Cerebellar nuclear complex (tissue), 1 donor: ENCODE results near the gene TMEM170A.
"Not testable (repeated sequence)": the region's sequence is repeated elsewhere in the genome, so short reads cannot be mapped to it uniquely, and the experiment has no call there.

Experiments
- DNase-seq, 2 experiments: peaks; one replicate each; lab custom pipeline; 2025; lab: John Stamatoyannopoulos, UW

Gene TMEM170A

GRCh38 chr16:75452464-75453190 is 11.9 kb downstream of the TMEM170A start:
- no peak for DNase-seq

- DNase-seq, result no peak
Measured at GRCh38 chr16:75446416-75446815, 18.1 kb downstream of the TMEM170A start.

- DNase-seq, result no peak
Measured at GRCh38 chr16:75445298-75445697, 19.2 kb downstream of the TMEM170A start.

GRCh38 chr16:75443298-75443697 is 21.2 kb downstream of the TMEM170A start:
- DNase-seq, result no peak

- peak in 1 of 2 experiments; percentile 88 for DNase-seq
Measured at GRCh38 chr16:75433732-75434413, 30.6 kb downstream of the TMEM170A start.

GRCh38 chr16:75432828-75433731 is 31.4 kb downstream of the TMEM170A start, which contains the start of gene CFDP1:
Gene CFDP1, minus strand, starts transcription at chr16:75433503. Its CDS starts 151 bp downstream, at chr16:75433352.
- peak; percentile 26 to 88 for DNase-seq

GRCh38 chr16:75429621-75430403 is 34.7 kb downstream of the TMEM170A start:
- DNase-seq, result no peak

- not testable (repeated sequence) for DNase-seq
Measured at GRCh38 chr16:75426524-75426923, 38.0 kb downstream of the TMEM170A start.

GRCh38 chr16:75424105-75424762 is 40.3 kb downstream of the TMEM170A start:
- DNase-seq, result not testable (repeated sequence)

GRCh38 chr16:75423723-75424104 is 40.8 kb downstream of the TMEM170A start:
- DNase-seq, result no peak

GRCh38 chr16:75421820-75422126 is 42.7 kb downstream of the TMEM170A start:
- no peak for DNase-seq

- no peak for DNase-seq
Measured at GRCh38 chr16:75420987-75421819, 43.3 kb downstream of the TMEM170A start.

- DNase-seq, result no peak
Measured at GRCh38 chr16:75416904-75417565, 47.5 kb downstream of the TMEM170A start.

GRCh38 chr16:75415169-75415905 is 49.2 kb downstream of the TMEM170A start:
- no peak for DNase-seq

- no peak for DNase-seq
Measured at GRCh38 chr16:75413951-75414350, 50.5 kb downstream of the TMEM170A start.

GRCh38 chr16:75406943-75407342 is 57.5 kb downstream of the TMEM170A start:
- no peak for DNase-seq

GRCh38 chr16:75402821-75403475 is 61.5 kb downstream of the TMEM170A start:
- DNase-seq, result no peak

GRCh38 chr16:75402159-75402820 is 62.2 kb downstream of the TMEM170A start:
- DNase-seq, result no peak
